B cell (primary cell): Measurements from ENCODE around the gene NDUFA9. TPM values are rescaled to one million over a fixed set of nuclear protein-coding genes. Genes with fewer than 3 reads are reported as not detected.

Experiments
- ATAC-seq: fragments of 200-7000 bp; cut with Tn5 transposase; one replicate; pipeline ENCODE4 v1.10.0; 2021; ENCODE audit warnings: low read depth, mild to moderate bottlenecking, moderate number of reproducible peaks, moderate library complexity
- CTCF ChIA-PET: fragments of 350-600 bp; sonication (Branson Sonifier 250); formaldehyde crosslinking; loops from one replicate; lab custom pipeline; 2021; ENCODE audit warnings: antibody characterized with exemption, inconsistent platforms; lab: Charles Lee
- POLR2A ChIA-PET: fragments of 350-600 bp; sonication (Branson Sonifier 250); formaldehyde crosslinking; loops from one replicate; lab custom pipeline; 2021; ENCODE audit warnings: antibody characterized with exemption; lab: Charles Lee
- DNase-seq: peaks from one replicate; pipeline ENCODE4 v3.0.0; 2013
- H2AFZ ChIP-seq: 2 replicates; pipeline ENCODE4 v1.6.1; 2012; ENCODE audit warnings: mild to moderate bottlenecking, low read depth, low read length; ENCODE audit not compliant: insufficient read depth, poor library complexity, severe bottlenecking
- H3K27ac ChIP-seq, 2 donors: 1 replicate in 1 of 2; 2 replicates in 1 of 2; pipeline ENCODE4 v1.5.1; 2012 to 2013; ENCODE audit warnings: low read length in 2 of 2, mild to moderate bottlenecking in 2 of 2, moderate library complexity in 1 of 2
- H3K27me3 ChIP-seq, 4 experiments: fragments of 200-600 bp in 1 of 4; sonication (generic) in 1 of 4; replicated peaks in 1 of 4; 1 replicate in 2 of 4; 2 replicates in 2 of 4; pipeline versions ENCODE4 v1.6.1 to v1.7.0; 2013 to 2016; ENCODE audit warnings: low read length in 3 of 4, mild to moderate bottlenecking in 2 of 4, mixed read lengths in 1 of 4, moderate library complexity in 1 of 4; ENCODE audit not compliant: insufficient read depth in 4 of 4, control insufficient read depth in 3 of 4; ENCODE audit errors: control extremely low read depth in 1 of 4
- H3K36me3 ChIP-seq, 2 experiments: replicated peaks in 1 of 2; 1 replicate in 1 of 2; 2 replicates in 1 of 2; pipeline versions ENCODE4 v1.6.1 to v1.7.1; 2013; ENCODE audit warnings: low read length in 1 of 2; ENCODE audit not compliant: insufficient read depth in 2 of 2, control insufficient read depth in 1 of 2; ENCODE audit errors: control extremely low read depth in 1 of 2, extremely low read depth in 1 of 2
- H3K4me1 ChIP-seq, 2 donors: fragments of 200-600 bp in 1 of 2; sonication (generic) in 1 of 2; 1 replicate in 1 of 2; 2 replicates in 1 of 2; pipeline versions ENCODE4 v1.5.1 to v1.6.1; 2013 to 2017; ENCODE audit warnings: low read length in 2 of 2; ENCODE audit not compliant: control insufficient read depth in 2 of 2, insufficient read depth in 2 of 2
- H3K4me2 ChIP-seq: replicated peaks from 2 replicates; pipeline ENCODE3; 2012; ENCODE audit warnings: mild to moderate bottlenecking, low read depth, low read length; ENCODE audit not compliant: poor library complexity, severe bottlenecking
- H3K4me3 ChIP-seq, 5 experiments: fragments of 200-600 bp in 1 of 5; sonication (generic) in 1 of 5; 1 replicate in 3 of 5; 2 replicates in 2 of 5; pipeline versions ENCODE4 v1.5.1 to v1.7.0; 2011 to 2016; ENCODE audit warnings: low read length in 4 of 5, mild to moderate bottlenecking in 4 of 5, low read depth in 2 of 5, control low read depth in 1 of 5, moderate library complexity in 1 of 5; ENCODE audit not compliant: insufficient read depth in 1 of 5; ENCODE audit errors: control extremely low read depth in 1 of 5, extremely low read depth in 1 of 5
- H3K79me2 ChIP-seq: fragments of 200-600 bp; sonication (generic); one replicate; pipeline ENCODE4 v1.6.0; 2016; ENCODE audit warnings: low read length; ENCODE audit not compliant: control insufficient read depth, insufficient read depth
- H3K9ac ChIP-seq: fragments of 200-600 bp; sonication (generic); 2 replicates; pipeline ENCODE4 v1.6.1; 2017; ENCODE audit warnings: mild to moderate bottlenecking, low read length, moderate library complexity
- H3K9me3 ChIP-seq, 3 donors: one replicate each; pipeline versions ENCODE4 v1.6.1 to v1.7.1; 2013; ENCODE audit warnings: low read length in 2 of 3; ENCODE audit not compliant: control insufficient read depth in 2 of 3, insufficient read depth in 1 of 3; ENCODE audit errors: control extremely low read depth in 1 of 3
- H4K20me1 ChIP-seq: 2 replicates; pipeline ENCODE4 v1.6.0; 2012; ENCODE audit warnings: mild to moderate bottlenecking, low read length; ENCODE audit not compliant: insufficient read depth, control insufficient read depth, poor library complexity, severe bottlenecking
- H3K27ac Mint-ChIP-seq: one replicate; pipeline ENCODE4 v1.8.0; 2021; ENCODE audit warnings: mixed read lengths
- H3K27me3 Mint-ChIP-seq: one replicate; pipeline ENCODE4 v1.8.0; 2021; ENCODE audit warnings: mixed read lengths
- H3K4me1 Mint-ChIP-seq: one replicate; pipeline ENCODE4 v1.8.0; 2021; ENCODE audit warnings: mixed read lengths
- H3K4me3 Mint-ChIP-seq: one replicate; pipeline ENCODE4 v1.8.0; 2021; ENCODE audit warnings: mixed read lengths
- H3K9me3 Mint-ChIP-seq: one replicate; pipeline ENCODE4 v1.8.0; 2022; ENCODE audit warnings: mixed read lengths; ENCODE audit not compliant: insufficient read depth
- EZH2 ChIP-seq: IDR thresholded peaks from 2 replicates; pipeline ENCODE4 v1.6.1; 2012; ENCODE audit warnings: borderline replicate concordance, low read depth, mild to moderate bottlenecking, moderate library complexity, low read length; ENCODE audit not compliant: insufficient read depth, poor library complexity, severe bottlenecking
- WGBS: methylation state at CpG from one replicate; pipeline ENCODE4 v1.1.5; 2013; ENCODE audit warnings: missing lambda C conversion rate; ENCODE audit not compliant: insufficient coverage; 5-methylcytosine and 5-hydroxymethylcytosine counted together
- intact Hi-C: fragments of 100-400 bp; cut with micrococcal nuclease; formaldehyde crosslinking; loops from one replicate; pipeline ENCODE4 v1.10.0; 2022
- polyA plus RNA-seq: library from polyadenylated mRNA; depleted of rRNA; stranded (reverse); fragments of >200 nt; gene quantifications from 2 replicates; pipeline ENCODE4 v1.2.3, GENCODE V29; 2012
- total RNA-seq, 2 donors: library from RNA; stranded (reverse); fragments of 120-200 nt in 1 of 2; gene quantifications; 1 replicate in 1 of 2; 2 replicates in 1 of 2; pipeline versions ENCODE4 v1.2.3 to v1.2.4, GENCODE V29; 2013 to 2022
- TF ChIP-seq, protein P1 (sequence below): fragments of 200-600 bp; IDR thresholded peaks from one replicate; pipeline ENCODE4 v1.8.0; 2022; ENCODE audit warnings: antibody characterized with exemption, mild to moderate bottlenecking

The NDUFA9 gene
- total and polyA plus RNA-seq, 2 donors (not counting 1 experiment from before 2014, with no cell fraction given) = 30.1 to 73.3 TPM

- peaks cover 12 to 14% of the 10 kb centered on the region in 2 donors for H3K4me1 ChIP-seq
- H3K9me3 ChIP-seq = no peaks in the 10 kb centered on the region
- no peak for ATAC-seq
- H3K4me3 Mint-ChIP-seq = no peak overlapping the region
- H3K79me2 ChIP-seq = peaks cover 35% of the 10 kb centered on the region
- DNase-seq = no peak
- WGBS = no CpG with 5 or more reads among the region's 2 CpGs
- H3K9me3 Mint-ChIP-seq = no peaks in the 10 kb centered on the region
- TF ChIP-seq, protein P1, sequence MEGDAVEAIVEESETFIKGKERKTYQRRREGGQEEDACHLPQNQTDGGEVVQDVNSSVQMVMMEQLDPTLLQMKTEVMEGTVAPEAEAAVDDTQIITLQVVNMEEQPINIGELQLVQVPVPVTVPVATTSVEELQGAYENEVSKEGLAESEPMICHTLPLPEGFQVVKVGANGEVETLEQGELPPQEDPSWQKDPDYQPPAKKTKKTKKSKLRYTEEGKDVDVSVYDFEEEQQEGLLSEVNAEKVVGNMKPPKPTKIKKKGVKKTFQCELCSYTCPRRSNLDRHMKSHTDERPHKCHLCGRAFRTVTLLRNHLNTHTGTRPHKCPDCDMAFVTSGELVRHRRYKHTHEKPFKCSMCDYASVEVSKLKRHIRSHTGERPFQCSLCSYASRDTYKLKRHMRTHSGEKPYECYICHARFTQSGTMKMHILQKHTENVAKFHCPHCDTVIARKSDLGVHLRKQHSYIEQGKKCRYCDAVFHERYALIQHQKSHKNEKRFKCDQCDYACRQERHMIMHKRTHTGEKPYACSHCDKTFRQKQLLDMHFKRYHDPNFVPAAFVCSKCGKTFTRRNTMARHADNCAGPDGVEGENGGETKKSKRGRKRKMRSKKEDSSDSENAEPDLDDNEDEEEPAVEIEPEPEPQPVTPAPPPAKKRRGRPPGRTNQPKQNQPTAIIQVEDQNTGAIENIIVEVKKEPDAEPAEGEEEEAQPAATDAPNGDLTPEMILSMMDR = no peak
- no peak for TF ChIP-seq EZH2
- H3K4me1 Mint-ChIP-seq = peaks cover 36% of the 10 kb centered on the region
- H3K27me3 ChIP-seq = no peaks in the 10 kb centered on the region
- CTCF ChIA-PET = no interaction called here
- H3K36me3 ChIP-seq = peaks cover 15 to 46% of the 10 kb centered on the region in 2 experiments
- intact Hi-C loops = no loop called here
- POLR2A ChIA-PET = no interaction called here
- H3K4me2 ChIP-seq = no peak overlapping the region
- H3K27ac Mint-ChIP-seq = no peak overlapping the region
- no peak overlapping the region for H2AFZ ChIP-seq
- H4K20me1 ChIP-seq = peaks cover 20% of the 10 kb centered on the region
- H3K27me3 Mint-ChIP-seq = no peaks in the 10 kb centered on the region
- H3K27ac ChIP-seq = no peak overlapping the region
- no peak overlapping the region for H3K9ac ChIP-seq
- H3K4me3 ChIP-seq = no peak overlapping the region
Observed at GRCh38 chr12:4653691-4654090, 4.8 kb downstream of the NDUFA9 start.

DNA sequence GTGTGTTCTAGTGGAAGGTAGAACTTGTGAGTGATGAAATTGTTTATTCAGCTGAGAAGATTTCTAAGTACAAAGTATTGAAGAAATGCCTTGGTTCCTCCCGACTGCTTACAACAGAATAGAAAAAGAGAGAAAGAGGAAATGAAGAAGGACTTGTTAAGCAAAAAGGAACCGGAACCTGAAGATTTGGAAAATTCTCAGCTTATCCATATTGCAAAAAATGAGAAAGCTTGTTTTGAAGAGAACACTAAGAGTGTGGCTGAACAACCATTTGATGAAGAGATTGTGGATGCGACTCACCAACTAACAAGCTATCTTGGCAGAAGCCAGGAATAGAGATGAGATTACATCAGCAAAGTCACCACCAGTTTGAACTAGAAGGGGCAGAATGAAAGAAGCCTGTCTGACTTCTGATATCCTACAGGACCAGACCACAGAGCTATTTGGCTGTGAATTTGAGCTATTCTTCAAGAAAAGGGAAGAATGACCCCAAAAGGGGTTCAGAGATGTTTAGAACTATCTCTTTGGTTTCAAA lies 15.1 kb downstream of the NDUFA9 start:
- 86% methylated on average over 1 of the region's 3 CpGs for WGBS
- no peak overlapping the region for H2AFZ ChIP-seq
- no peaks in the 10 kb centered on the region for H3K9me3 Mint-ChIP-seq
- DNase-seq = no peak
- CTCF ChIA-PET = interaction anchor here (0.6 kb wide), 1 partner anchor 668 kb away, joined by 3 read pairs; no protein-coding TSS in a partner anchor
- POLR2A ChIA-PET = no interaction called here
- no peak overlapping the region for H3K9ac ChIP-seq
- no peaks in the 10 kb centered on the region for H3K4me1 ChIP-seq
- H3K4me1 Mint-ChIP-seq = no peaks in the 10 kb centered on the region
- H3K27me3 ChIP-seq = no peaks in the 10 kb centered on the region
- intact Hi-C loops = no loop called here
- peaks cover 6 to 88% of the 10 kb centered on the region in 2 experiments for H3K36me3 ChIP-seq
- H3K4me3 Mint-ChIP-seq = no peak overlapping the region
- no peak overlapping the region for H3K4me3 ChIP-seq
- TF ChIP-seq EZH2 = no peak
- TF ChIP-seq, protein P1 = no peak
- no peak overlapping the region for H3K27ac Mint-ChIP-seq
- no peak for ATAC-seq
- H3K27me3 Mint-ChIP-seq = no peaks in the 10 kb centered on the region
- H3K79me2 ChIP-seq = no peaks in the 10 kb centered on the region
- H4K20me1 ChIP-seq = no peaks in the 10 kb centered on the region
- H3K4me2 ChIP-seq = no peak overlapping the region
- no peaks in the 10 kb centered on the region for H3K9me3 ChIP-seq
- H3K27ac ChIP-seq = no peak overlapping the region
